KMS-11 (cell line): ENCODE measurements around the gene FBXO46.

ENCODE experiments used
- H2AFZ ChIP-seq: fragments of 200-600 bp; sonication (generic); 2 replicates; pipeline ENCODE4 v1.6.1; 2016; ENCODE audit warnings: antibody characterized with exemption, mixed run types, low read depth
- H3K27ac ChIP-seq: fragments of 200-600 bp; sonication (generic); 2 replicates; pipeline ENCODE4 v1.6.1; 2016; ENCODE audit warnings: mild to moderate bottlenecking, mixed run types
- H3K27me3 ChIP-seq: fragments of 200-600 bp; sonication (generic); 2 replicates; pipeline ENCODE4 v1.6.1; 2017; ENCODE audit warnings: mild to moderate bottlenecking, low read depth, mixed run types, moderate library complexity; ENCODE audit not compliant: insufficient read depth
- H3K36me3 ChIP-seq: fragments of 200-600 bp; sonication (generic); 2 replicates; pipeline ENCODE4 v1.6.1; 2017; ENCODE audit warnings: mild to moderate bottlenecking, mixed run types; ENCODE audit not compliant: insufficient read depth
- H3K4me1 ChIP-seq: fragments of 200-600 bp; sonication (generic); 2 replicates; pipeline ENCODE4 v1.6.1; 2016; ENCODE audit warnings: mild to moderate bottlenecking, low read depth, mixed run types; ENCODE audit not compliant: poor library complexity, severe bottlenecking
- H3K4me2 ChIP-seq: fragments of 200-600 bp; sonication (generic); 2 replicates; pipeline ENCODE4 v1.7.0; 2016; ENCODE audit warnings: mild to moderate bottlenecking, mixed run types
- H3K4me3 ChIP-seq: fragments of 200-600 bp; sonication (generic); IDR thresholded peaks from 2 replicates; pipeline ENCODE4 v1.6.1; 2017; ENCODE audit warnings: low read depth, low read length, mixed read lengths; ENCODE audit not compliant: insufficient read depth
- H3K79me2 ChIP-seq: fragments of 200-600 bp; sonication (generic); 2 replicates; pipeline ENCODE4 v1.6.1; 2016; ENCODE audit warnings: low read depth, mixed run types; ENCODE audit not compliant: insufficient read depth
- H3K9ac ChIP-seq: fragments of 200-600 bp; sonication (generic); 2 replicates; pipeline ENCODE4 v1.6.1; 2016; ENCODE audit warnings: mild to moderate bottlenecking, mixed run types
- H4K20me1 ChIP-seq: fragments of 200-600 bp; sonication (generic); 2 replicates; pipeline ENCODE4 v1.6.1; 2016; ENCODE audit warnings: mild to moderate bottlenecking, mixed run types; ENCODE audit not compliant: insufficient read depth
- TF ChIP-seq, protein P1 (sequence below): fragments of 200-600 bp; sonication (generic); conservative IDR thresholded peaks from 2 replicates; pipeline ENCODE4 v1.6.1; 2017; ENCODE audit warnings: low read depth, mild to moderate bottlenecking, antibody characterized with exemption, low read length, moderate library complexity, mixed read lengths

The FBXO46 gene

DNA sequence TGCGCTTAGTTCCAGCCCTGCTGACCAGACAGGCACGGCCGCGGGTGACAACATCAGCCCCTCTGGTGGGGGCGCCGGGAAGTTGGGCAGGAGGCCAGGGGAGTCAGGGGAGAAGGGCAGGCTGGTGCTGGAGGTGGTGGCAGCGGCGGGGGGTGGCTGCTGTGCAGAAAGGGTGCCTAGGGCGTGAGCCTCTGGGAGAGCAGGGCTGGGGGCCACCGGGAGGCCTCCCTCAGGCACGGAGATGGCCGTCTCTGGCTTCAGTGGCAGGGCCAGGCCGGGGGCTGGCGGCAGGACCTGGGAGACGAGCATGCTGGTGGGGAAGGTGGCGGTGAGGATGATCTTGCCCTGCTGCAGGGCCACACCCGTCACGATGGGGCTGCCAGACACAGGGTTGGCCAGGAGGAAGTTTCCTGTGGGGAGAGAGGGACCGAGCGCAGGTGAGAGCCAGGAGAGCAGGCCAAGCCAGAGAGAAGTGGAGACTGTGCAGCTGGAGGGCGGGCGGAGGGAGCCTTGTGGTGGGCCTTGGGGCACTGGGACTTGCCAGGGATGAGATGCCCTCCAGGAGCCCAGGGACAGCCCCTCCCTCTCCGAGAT lies 35.1 kb upstream of the FBXO46 start:
- TF ChIP-seq, protein P1, sequence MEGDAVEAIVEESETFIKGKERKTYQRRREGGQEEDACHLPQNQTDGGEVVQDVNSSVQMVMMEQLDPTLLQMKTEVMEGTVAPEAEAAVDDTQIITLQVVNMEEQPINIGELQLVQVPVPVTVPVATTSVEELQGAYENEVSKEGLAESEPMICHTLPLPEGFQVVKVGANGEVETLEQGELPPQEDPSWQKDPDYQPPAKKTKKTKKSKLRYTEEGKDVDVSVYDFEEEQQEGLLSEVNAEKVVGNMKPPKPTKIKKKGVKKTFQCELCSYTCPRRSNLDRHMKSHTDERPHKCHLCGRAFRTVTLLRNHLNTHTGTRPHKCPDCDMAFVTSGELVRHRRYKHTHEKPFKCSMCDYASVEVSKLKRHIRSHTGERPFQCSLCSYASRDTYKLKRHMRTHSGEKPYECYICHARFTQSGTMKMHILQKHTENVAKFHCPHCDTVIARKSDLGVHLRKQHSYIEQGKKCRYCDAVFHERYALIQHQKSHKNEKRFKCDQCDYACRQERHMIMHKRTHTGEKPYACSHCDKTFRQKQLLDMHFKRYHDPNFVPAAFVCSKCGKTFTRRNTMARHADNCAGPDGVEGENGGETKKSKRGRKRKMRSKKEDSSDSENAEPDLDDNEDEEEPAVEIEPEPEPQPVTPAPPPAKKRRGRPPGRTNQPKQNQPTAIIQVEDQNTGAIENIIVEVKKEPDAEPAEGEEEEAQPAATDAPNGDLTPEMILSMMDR = no peak
- Histone ChIP-seq H3K4me3 (no peak overlapping the region), H3K27me3 (peaks cover 11% of the 10 kb centered on the region), H2AFZ (no peak overlapping the region), H3K4me1 (peaks cover 12% of the 10 kb centered on the region), H3K4me2 (no peak overlapping the region), H3K27ac (no peak overlapping the region), H4K20me1 (no peaks in the 10 kb centered on the region), H3K79me2 (no peaks in the 10 kb centered on the region), H3K9ac (no peak overlapping the region), H3K36me3 (no peaks in the 10 kb centered on the region)

DNA sequence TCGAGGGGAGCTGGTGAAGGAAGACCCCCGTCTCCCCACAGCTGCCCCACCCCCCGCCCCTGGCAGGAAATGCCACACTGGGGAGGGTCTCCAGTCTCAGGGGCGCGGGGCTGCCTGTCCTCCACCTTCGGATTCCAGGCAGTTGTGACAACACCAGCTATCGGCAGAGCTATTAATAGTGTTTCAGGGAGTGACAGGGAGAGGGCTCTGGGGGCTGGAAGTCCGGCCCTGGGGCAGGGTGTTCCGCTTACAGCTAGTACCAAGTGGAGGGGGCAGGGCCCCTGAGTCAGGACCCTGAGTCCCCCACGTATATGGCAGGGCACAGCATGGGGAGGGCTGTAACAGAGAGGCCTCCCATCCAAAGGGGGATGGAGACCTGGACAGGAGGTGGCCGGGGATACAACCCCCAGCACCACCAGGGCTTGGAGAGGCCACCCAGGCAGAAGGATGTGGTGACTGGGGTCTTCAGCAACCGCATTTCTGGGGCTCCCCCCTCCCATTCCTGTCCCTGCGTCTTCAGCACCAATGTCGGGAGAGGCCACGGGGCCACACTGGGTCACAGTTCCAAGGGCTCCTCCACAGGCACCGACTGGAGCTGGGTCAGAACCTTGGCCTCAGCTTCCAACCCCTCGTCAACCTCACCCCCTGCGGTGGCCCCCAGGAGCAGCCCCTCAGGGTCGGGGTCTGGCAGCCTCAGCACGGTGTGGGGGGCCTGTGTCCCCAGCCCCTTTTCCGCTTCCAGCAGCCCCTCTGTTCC lies 34.4 kb upstream of the FBXO46 start:
- Histone ChIP-seq H3K27ac (no peak overlapping the region), H3K4me1 (peaks cover 11% of the 10 kb centered on the region), H3K4me3 (no peak overlapping the region), H3K9ac (no peak overlapping the region), H4K20me1 (no peaks in the 10 kb centered on the region), H3K79me2 (no peaks in the 10 kb centered on the region), H2AFZ (no peak overlapping the region), H3K4me2 (no peak overlapping the region), H3K27me3 (peaks cover 11% of the 10 kb centered on the region), H3K36me3 (no peaks in the 10 kb centered on the region)
- TF ChIP-seq, protein P1 = no peak

DNA sequence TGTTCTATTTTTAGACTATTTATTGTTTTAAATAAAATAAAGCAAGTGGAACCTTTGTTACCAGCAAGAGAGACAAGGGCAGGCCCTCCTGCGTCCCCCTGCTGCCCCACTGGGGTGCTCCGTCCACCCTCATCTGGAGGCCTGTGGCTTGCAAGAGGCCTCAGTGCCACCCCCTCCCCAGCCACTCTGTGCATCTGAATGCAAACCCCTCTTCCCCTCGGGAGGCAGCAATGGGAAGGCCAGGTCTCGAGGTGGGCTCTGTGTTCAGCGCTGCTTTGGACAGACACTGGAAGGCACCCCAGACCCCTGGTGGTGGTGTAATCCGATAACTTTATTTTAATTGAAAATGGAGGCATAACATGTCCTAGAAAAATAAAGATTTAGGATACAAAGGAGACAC lies 33.8 kb upstream of the FBXO46 start:
- H3K79me2 ChIP-seq = no peaks in the 10 kb centered on the region
- H2AFZ ChIP-seq = no peak overlapping the region
- H3K4me1 ChIP-seq = peaks cover 5% of the 10 kb centered on the region
- peaks cover 11% of the 10 kb centered on the region for H3K27me3 ChIP-seq
- H3K27ac ChIP-seq = no peak overlapping the region
- H3K36me3 ChIP-seq = no peaks in the 10 kb centered on the region
- no peak overlapping the region for H3K9ac ChIP-seq
- H3K4me2 ChIP-seq = no peak overlapping the region
- TF ChIP-seq, protein P1 = no peak
- no peak overlapping the region for H3K4me3 ChIP-seq
- no peaks in the 10 kb centered on the region for H4K20me1 ChIP-seq

DNA sequence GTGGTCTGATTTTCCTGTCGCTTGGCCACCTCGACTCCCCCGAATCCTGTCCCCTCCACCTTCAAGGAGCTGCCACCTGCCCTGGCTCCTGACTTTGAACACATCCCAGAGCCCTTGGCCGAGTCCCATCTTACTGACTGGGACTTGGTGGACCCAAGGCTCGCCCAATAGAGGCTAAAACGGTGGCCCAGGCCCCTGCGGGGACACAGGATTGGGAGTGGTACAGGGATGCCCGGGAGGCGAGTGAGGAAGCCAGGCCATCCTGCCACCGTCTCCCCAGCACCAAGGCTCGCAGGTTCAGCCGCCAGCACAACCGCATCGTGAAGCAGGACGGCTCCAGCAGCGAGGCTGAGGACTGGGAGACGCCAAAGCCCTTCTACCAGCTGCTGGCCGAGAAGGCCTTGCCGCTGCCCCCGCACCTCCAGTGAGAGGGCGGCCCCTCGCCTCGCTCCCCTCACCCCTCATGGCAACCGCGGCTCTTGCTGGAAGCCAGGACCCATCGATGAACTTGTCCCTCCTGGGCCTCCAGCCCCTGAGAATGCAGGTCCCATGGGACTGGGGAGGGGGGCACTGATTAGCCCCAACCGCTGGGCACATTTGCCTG lies 33.1 kb upstream of the FBXO46 start:
- peaks cover 5% of the 10 kb centered on the region for H3K4me1 ChIP-seq
- H4K20me1 ChIP-seq = no peaks in the 10 kb centered on the region
- H3K9ac ChIP-seq = no peak overlapping the region
- H2AFZ ChIP-seq = no peak overlapping the region
- TF ChIP-seq, protein P1 = no peak
- H3K36me3 ChIP-seq = no peaks in the 10 kb centered on the region
- peaks cover 11% of the 10 kb centered on the region for H3K27me3 ChIP-seq
- H3K4me2 ChIP-seq = no peak overlapping the region
- H3K4me3 ChIP-seq = no peak overlapping the region
- H3K27ac ChIP-seq = no peak overlapping the region
- no peaks in the 10 kb centered on the region for H3K79me2 ChIP-seq
